ENCODE data around the gene PIP4P1.

- TF ChIP-seq EZH2 (IDR thresholded peaks at IDR 0.05; ENCODE audit: borderline replicate concordance, low read depth, low read length, poor library complexity, severe bottlenecking) (no peak), CTCF (conservative IDR thresholded peaks at IDR 0.05; ENCODE audit: low read depth, low read length) (no peak)
Observed at GRCh38 chr14:20427231-20428009, 33.8 kb downstream of the PIP4P1 start.

Measured in A673 (cell line).